RWPE1 (cell line): ENCODE measurements around the gene TBC1D9B.

Source experiments
- CTCF ChIA-PET: fragments of 350-600 bp; sonication (Branson Sonifier 250); formaldehyde crosslinking; extraction: SDS; loops from one replicate; lab custom pipeline; 2021; lab: Yijun Ruan, JAX
- POLR2A ChIA-PET: fragments of 400-600 bp; formaldehyde crosslinking; extraction: SDS; loops from one replicate; lab custom pipeline; 2020; ENCODE audit warnings: antibody characterized with exemption; ENCODE audit not compliant: low non-redundant PET; lab: Yijun Ruan, JAX
- DNase-seq: peaks from one replicate; pipeline ENCODE4 v3.0.0; 2012; ENCODE audit warnings: low spot score
- H3K27ac ChIP-seq: fragments of 450-650 bp; 2 replicates; pipeline ENCODE4 v1.5.1; 2017
- TF ChIP-seq, protein P1 (sequence below): fragments of 450-650 bp; conservative IDR thresholded peaks from 2 replicates; pipeline ENCODE4 v1.5.1; 2017; ENCODE audit warnings: low read depth, mild to moderate bottlenecking

TBC1D9B gene

DNA sequence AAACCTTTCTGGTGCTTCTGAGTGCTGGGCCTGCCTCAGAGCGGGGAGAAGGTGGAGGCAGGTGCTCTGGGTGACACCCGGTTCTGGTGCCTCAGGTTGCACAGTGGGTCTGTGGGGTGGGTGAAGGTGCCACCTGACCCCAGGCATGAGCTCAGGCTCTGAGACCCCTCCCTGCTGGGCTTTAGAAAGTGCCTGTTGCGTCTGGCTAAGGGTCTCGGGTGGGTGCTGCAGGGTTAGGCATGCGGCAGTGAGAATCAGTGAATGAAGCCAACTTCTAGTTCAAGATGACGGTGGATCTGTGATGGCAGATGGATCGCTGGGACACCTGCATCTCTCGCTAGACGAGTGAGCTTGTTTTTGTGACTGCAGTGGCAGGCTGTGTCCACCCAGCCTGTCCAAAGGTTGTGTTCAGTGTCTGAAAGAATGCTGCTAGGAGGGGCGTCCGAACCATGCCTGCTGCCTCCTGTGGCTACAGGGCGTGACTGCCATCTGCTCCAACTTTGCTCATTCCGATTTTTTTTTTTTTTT is 82.0 kb downstream of the TBC1D9B start:
- CTCF ChIA-PET: no interaction called here
- POLR2A ChIA-PET: no interaction called here
- no peak for DNase-seq

DNA sequence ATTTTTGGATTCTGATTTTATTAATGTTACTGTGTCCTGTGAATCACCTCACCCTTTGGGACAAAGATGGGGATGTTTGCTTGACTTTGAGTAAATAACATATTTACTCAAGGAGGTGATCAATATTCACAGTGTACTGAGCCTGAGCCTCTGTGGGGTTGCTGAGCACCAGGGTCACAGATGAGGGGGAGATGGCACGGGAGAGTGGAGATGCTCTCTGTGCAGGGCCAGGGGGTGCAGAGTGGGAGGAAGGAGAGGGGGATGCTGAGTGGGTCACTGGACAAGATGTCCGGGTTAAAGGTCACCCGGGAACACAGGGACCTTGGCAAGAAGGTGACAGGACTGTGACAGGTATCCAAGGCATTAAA is 83.0 kb downstream of the TBC1D9B start:
- H3K27ac ChIP-seq: peak overlapping the region; percentile 66
- ChIA-PET CTCF (no interaction called here), POLR2A (no interaction called here)
- no peak for DNase-seq
- TF ChIP-seq, protein P1, sequence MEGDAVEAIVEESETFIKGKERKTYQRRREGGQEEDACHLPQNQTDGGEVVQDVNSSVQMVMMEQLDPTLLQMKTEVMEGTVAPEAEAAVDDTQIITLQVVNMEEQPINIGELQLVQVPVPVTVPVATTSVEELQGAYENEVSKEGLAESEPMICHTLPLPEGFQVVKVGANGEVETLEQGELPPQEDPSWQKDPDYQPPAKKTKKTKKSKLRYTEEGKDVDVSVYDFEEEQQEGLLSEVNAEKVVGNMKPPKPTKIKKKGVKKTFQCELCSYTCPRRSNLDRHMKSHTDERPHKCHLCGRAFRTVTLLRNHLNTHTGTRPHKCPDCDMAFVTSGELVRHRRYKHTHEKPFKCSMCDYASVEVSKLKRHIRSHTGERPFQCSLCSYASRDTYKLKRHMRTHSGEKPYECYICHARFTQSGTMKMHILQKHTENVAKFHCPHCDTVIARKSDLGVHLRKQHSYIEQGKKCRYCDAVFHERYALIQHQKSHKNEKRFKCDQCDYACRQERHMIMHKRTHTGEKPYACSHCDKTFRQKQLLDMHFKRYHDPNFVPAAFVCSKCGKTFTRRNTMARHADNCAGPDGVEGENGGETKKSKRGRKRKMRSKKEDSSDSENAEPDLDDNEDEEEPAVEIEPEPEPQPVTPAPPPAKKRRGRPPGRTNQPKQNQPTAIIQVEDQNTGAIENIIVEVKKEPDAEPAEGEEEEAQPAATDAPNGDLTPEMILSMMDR: no peak

More for the DNA sequence above, 82.0 kb downstream of the TBC1D9B start:
- peak overlapping the region; percentile 66 for H3K27ac ChIP-seq
- TF ChIP-seq, protein P1: no peak

DNA sequence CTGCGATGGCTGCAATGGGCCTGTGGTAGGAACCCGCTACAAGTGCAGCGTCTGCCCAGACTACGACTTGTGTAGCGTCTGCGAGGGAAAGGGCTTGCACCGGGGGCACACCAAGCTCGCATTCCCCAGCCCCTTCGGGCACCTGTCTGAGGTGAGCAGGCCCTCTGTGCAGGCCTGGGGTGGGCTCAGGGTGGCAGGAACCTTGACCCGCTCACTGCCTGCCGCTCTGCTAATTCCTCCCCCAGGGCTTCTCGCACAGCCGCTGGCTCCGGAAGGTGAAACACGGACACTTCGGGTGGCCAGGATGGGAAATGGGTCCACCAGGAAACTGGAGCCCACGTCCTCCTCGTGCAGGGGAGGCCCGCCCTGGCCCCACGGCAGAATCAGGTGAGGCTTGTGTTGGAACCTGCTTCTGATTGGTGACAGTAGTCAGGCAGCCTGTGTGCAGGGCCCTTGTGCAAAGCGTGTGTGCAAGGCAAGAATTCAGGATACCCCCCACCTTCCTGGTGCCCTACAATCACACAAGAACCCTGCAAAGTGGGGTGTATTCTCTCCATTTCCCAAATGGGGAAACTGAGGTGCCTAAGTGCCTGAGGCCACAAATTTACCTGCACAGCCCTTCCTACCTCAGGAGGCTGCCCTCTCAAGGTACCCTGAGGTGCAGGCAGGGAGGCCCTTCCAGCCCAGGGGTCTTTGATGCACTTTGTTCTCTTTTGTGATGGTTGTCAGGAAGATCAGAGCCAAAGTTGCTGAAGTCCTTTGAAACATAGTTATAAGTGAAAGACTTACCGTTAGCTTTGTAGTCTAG is 83.6 kb downstream of the TBC1D9B start:
- ChIA-PET POLR2A (no interaction called here), CTCF (no interaction called here)
- peak overlapping the region; percentile 66 for H3K27ac ChIP-seq
- TF ChIP-seq, protein P1: no peak
- no peak for DNase-seq

DNA sequence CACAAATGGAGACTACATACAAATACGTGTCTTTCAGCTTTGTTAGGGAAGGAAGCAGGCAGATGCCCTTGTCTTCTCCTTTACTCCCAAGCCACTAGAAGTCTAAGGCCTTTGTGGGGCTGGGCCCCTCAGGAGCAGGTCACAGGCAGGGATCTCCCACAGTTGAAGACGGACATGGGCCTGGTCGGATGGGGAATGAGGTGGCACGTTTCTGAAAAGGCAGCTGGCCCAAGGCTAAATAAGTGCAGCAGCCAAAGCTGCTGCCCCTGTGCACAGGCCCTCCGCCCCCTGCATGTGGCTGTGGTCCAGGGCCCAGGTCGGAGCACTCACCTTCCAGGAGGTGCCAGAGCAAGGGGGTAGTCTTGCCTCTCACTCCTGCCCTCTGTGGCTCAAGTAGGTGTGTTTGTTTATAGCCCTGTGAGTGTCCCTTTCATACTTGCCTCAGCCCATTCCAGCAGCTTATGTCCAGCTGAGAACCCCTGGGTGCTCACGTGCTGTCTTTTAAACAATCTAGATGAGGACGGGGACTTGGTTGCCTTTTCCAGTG is 85.2 kb downstream of the TBC1D9B start:
- TF ChIP-seq, protein P1: no peak
- DNase-seq: no peak
- peak overlapping the region; percentile 66 for H3K27ac ChIP-seq
- ChIA-PET POLR2A (interaction anchor here (0.7 kb wide), 2 partner anchors 8 to 15 kb away, joined by 3 to 4 read pairs; no protein-coding TSS in a partner anchor), CTCF (interaction anchor here (0.5 to 1.0 kb wide), 5 partner anchors 10 to 550 kb away, joined by 3 to 6 read pairs (median 3); no protein-coding TSS in a partner anchor)

DNA sequence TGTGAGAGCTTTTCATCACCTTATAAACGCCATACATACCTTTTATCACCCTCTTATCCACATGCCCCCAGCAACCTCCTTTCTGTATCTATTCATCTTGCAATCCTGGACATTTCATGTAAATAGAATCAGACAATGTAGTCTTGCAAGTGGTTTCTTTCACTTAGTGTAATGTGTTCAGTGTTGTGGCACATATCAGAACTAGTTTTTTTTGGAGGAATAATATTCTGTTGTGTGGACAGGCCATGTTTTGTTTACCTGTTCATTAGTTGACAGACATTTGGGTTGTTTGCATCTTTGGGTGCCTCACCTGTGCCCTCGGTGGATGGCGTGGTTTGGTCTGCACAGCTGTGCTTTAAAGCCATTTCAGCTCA is 85.7 kb downstream of the TBC1D9B start:
- CTCF ChIA-PET: interaction anchor here (0.5 to 0.7 kb wide), 4 partner anchors 11 to 550 kb away, joined by 3 to 6 read pairs (median 4); no protein-coding TSS in a partner anchor
- peak overlapping the region; percentile 95 for H3K27ac ChIP-seq

More for the DNA sequence above, 85.7 kb downstream of the TBC1D9B start:
- no peak for DNase-seq
- POLR2A ChIA-PET: interaction anchor here (0.7 kb wide), 2 partner anchors 9 to 15 kb away, joined by 3 to 4 read pairs; no protein-coding TSS in a partner anchor
- TF ChIP-seq, protein P1: no peak
